Measurements from ENCODE around the gene C12orf56. TPM values are rescaled to one million over a fixed set of nuclear protein-coding genes. Genes with fewer than 3 reads are reported as not detected.
A peak's percentile ranks its signal among the peaks of the same experiment; 100 is the strongest.
"Not testable (repeated sequence)": the region's sequence is repeated elsewhere in the genome, so short reads cannot be mapped to it uniquely, and the experiment has no call there.

The C12orf56 gene
- total RNA-seq, 4 donors from 2014 or later = 0.11 TPM; not detected in 3

DNA sequence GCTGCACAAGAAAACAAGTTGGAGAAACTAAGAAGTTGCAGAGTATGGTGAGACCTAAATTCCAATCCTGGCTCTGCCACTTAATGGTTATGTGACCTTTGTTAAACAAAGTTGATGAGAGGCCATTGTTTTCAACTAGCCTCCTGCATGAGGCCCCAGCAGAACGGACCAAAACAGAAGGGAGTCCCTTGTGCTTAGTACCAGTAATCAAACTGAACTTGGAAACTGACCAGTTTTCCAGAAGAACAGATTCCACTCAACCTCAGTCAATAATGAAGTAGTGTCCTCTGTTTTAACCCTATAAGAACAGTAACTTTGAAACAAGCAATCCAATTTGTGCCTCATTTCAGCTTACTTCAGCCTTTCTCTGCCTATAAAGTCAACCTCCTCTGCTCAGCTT, 69.9 kb downstream of the C12orf56 start:
- intact Hi-C loops (cut with DNase I) = no loop called here
- TF ChIP-seq POLR2A (IDR thresholded peaks at IDR 0.05; ENCODE audit: low read depth) (no peak), EP300 (IDR thresholded peaks at IDR 0.05) (no peak), POLR2AphosphoS5 (IDR thresholded peaks at IDR 0.05) (no peak)
- TF ChIP-seq, protein P1, sequence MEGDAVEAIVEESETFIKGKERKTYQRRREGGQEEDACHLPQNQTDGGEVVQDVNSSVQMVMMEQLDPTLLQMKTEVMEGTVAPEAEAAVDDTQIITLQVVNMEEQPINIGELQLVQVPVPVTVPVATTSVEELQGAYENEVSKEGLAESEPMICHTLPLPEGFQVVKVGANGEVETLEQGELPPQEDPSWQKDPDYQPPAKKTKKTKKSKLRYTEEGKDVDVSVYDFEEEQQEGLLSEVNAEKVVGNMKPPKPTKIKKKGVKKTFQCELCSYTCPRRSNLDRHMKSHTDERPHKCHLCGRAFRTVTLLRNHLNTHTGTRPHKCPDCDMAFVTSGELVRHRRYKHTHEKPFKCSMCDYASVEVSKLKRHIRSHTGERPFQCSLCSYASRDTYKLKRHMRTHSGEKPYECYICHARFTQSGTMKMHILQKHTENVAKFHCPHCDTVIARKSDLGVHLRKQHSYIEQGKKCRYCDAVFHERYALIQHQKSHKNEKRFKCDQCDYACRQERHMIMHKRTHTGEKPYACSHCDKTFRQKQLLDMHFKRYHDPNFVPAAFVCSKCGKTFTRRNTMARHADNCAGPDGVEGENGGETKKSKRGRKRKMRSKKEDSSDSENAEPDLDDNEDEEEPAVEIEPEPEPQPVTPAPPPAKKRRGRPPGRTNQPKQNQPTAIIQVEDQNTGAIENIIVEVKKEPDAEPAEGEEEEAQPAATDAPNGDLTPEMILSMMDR (IDR thresholded peaks at IDR 0.05) = no peak
- no peaks in the 10 kb centered on the region for H3K9me3 ChIP-seq
- H3K27ac ChIP-seq (replicated peaks in 1 of 4) = no peak overlapping the region
- DNase-seq (ENCODE audit: extremely low spot score) = no peak
- no peaks in the 10 kb centered on the region for H3K36me3 ChIP-seq
- no peaks in the 10 kb centered on the region for H3K27me3 ChIP-seq
- no peaks in the 10 kb centered on the region for H3K4me1 ChIP-seq
- 47% methylated on average over 1 of the region's 1 CpG for WGBS
- no peak overlapping the region for H3K4me3 ChIP-seq

DNA sequence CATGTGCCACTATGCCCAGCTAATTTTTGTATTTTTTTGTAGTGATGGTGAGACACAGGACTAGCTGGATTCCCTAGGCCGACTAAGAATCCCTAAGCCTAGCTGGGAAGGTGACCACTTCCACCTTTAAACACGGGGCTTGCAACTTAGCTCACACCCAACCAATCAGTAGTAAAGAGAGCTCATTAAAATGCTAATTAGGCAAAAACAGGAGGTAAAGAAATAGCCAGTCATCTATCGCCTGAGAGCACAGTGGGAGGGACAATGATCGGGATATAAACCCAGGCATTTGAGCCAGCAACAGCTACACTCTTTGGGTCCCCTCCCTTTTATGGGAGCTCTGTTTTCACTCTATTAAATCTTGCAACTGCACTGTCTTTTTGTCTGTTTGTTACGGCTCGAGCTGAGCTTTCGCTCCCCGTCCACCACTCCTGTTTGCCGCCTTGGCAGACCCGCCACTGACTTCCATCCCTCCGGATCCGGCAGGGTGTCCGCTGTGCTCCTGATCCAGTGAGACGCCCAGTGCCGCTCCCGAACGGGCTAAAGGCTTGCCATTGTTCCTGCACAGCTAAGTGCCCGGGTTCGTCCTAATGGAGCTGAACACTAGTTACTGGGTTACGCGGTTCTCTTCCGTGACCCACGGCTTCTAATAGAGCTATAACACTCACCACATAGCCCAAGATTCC, 70.9 kb downstream of the C12orf56 start:
- intact Hi-C loops (cut with DNase I); H3K36me3 ChIP-seq; H3K4me1 ChIP-seq; H3K27ac ChIP-seq (replicated peaks in 1 of 4); H3K4me3 ChIP-seq; DNase-seq (ENCODE audit: extremely low spot score); H3K27me3 ChIP-seq; H3K9me3 ChIP-seq: not testable (repeated sequence)
- 90% methylated on average over 23 of the region's 23 CpGs for WGBS

DNA sequence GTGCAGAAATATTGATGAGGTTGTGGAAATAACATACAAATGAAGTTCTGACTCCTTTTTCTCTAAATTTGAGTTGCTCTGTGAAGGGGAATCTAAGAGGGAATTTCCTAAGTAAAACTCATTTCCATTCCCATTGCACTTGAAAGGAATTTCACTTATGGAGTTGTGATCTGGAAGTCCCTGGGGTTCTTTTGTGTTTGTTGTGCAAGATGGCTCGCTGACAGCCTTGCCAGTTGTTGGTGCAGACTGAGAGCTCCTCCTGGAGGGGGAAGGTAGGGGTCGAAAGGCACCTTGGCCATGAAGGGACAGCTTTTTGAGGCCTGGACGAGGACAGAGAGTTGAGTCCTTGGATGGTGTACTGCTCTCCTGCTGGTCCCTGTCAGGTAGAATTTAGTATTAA, 72.0 kb downstream of the C12orf56 start:
- H3K4me1 ChIP-seq = no peaks in the 10 kb centered on the region
- no peak overlapping the region for H3K4me3 ChIP-seq
- 46% methylated on average over 3 of the region's 3 CpGs for WGBS
- intact Hi-C loops (cut with DNase I) = no loop called here
- DNase-seq (ENCODE audit: extremely low spot score) = no peak
- H3K9me3 ChIP-seq = no peaks in the 10 kb centered on the region
- H3K27ac ChIP-seq (replicated peaks in 1 of 4) = no peak overlapping the region
- TF ChIP-seq POLR2AphosphoS5 (IDR thresholded peaks at IDR 0.05) (no peak), POLR2A (IDR thresholded peaks at IDR 0.05; ENCODE audit: low read depth) (no peak), EP300 (IDR thresholded peaks at IDR 0.05) (no peak)
- TF ChIP-seq, protein P1 (IDR thresholded peaks at IDR 0.05) = no peak
- H3K36me3 ChIP-seq = no peaks in the 10 kb centered on the region
- H3K27me3 ChIP-seq = no peaks in the 10 kb centered on the region

DNA sequence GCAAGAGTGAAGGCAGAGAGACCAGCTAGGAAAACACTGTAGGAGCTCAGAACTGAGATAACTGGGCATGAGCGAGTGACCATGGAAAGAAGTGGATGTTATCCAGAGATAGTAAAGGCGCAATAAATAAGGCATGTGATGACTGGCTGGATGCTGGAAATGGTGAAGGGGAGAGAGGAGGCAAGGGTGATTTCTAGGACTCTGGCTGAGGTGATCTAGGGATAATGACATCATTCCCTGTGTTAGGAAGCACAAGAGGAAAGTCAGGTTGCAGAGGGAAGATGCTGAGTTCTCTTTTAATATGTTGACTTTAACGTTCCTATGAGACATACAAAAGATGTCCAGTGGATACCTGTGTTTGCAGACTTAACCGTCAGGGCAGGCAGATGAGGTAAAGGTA, 78.7 kb downstream of the C12orf56 start:
- no peak for DNase-seq (ENCODE audit: extremely low spot score)
- H3K27me3 ChIP-seq = no peaks in the 10 kb centered on the region
- TF ChIP-seq EP300 (IDR thresholded peaks at IDR 0.05) (no peak), POLR2AphosphoS5 (IDR thresholded peaks at IDR 0.05) (no peak), POLR2A (IDR thresholded peaks at IDR 0.05; ENCODE audit: low read depth) (no peak)
- TF ChIP-seq, protein P1 (IDR thresholded peaks at IDR 0.05) = no peak
- no peaks in the 10 kb centered on the region for H3K9me3 ChIP-seq
- 85% methylated on average over 4 of the region's 4 CpGs for WGBS
- no peaks in the 10 kb centered on the region for H3K4me1 ChIP-seq
- intact Hi-C loops (cut with DNase I) = no loop called here
- H3K36me3 ChIP-seq = no peaks in the 10 kb centered on the region
- H3K4me3 ChIP-seq = no peak overlapping the region
- no peak overlapping the region for H3K27ac ChIP-seq (replicated peaks in 1 of 4)

DNA sequence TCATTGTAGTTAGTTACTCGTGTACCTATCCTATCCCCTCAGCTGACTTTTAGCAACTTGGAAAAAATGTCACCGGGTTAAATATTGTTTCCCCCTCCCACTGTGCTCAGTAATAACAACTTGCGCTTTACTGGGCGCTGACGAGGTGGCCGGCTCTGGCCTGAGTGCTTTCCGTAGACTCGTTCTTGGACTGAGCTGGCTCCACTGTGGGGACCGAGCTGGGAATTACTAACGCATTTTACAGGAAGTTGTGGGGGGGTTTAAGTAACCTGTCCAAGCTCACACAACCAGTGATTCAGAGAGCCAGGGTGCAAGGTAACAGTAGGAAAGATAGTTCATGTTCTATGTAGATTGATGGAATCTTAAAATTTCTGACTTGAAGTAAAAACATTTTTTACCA, 86.0 kb downstream of the C12orf56 start:
- TF ChIP-seq POLR2AphosphoS5 (IDR thresholded peaks at IDR 0.05) (no peak), EP300 (IDR thresholded peaks at IDR 0.05) (no peak), POLR2A (IDR thresholded peaks at IDR 0.05; ENCODE audit: low read depth) (no peak)
- TF ChIP-seq, protein P1 (IDR thresholded peaks at IDR 0.05) = no peak
- Histone ChIP-seq H3K9me3 (no peaks in the 10 kb centered on the region), H3K4me1 (no peaks in the 10 kb centered on the region), H3K27ac (replicated peaks in 1 of 4) (no peak overlapping the region), H3K4me3 (no peak overlapping the region), H3K27me3 (no peaks in the 10 kb centered on the region), H3K36me3 (no peaks in the 10 kb centered on the region)
- intact Hi-C loops (cut with DNase I) = no loop called here
- 68% methylated on average over 10 of the region's 10 CpGs for WGBS
- DNase-seq (ENCODE audit: extremely low spot score) = peak; percentile 68
